Cardiac fibroblast (primary cell): ENCODE measurements around the gene APMAP.

ENCODE experiments used
- DNase-seq, 2 donors: peaks; one replicate each; pipeline versions ENCODE4 v3.0.0 to v3.0.0-alpha.2; 2010; ENCODE audit warnings: low read depth in 2 of 2
- H3K4me3 ChIP-seq, 2 donors: replicated peaks in 1 of 2; 1 replicate in 1 of 2; 2 replicates in 1 of 2; pipeline ENCODE4 v1.5.1; 2011; ENCODE audit warnings: low read depth in 2 of 2, low read length in 2 of 2, mild to moderate bottlenecking in 2 of 2, moderate library complexity in 1 of 2
- TF ChIP-seq, protein P1 (sequence below): IDR thresholded peaks from one replicate; pipeline ENCODE4 v1.5.1; 2011; ENCODE audit warnings: low read depth, mild to moderate bottlenecking, low read length, inconsistent platforms

Gene APMAP

DNA sequence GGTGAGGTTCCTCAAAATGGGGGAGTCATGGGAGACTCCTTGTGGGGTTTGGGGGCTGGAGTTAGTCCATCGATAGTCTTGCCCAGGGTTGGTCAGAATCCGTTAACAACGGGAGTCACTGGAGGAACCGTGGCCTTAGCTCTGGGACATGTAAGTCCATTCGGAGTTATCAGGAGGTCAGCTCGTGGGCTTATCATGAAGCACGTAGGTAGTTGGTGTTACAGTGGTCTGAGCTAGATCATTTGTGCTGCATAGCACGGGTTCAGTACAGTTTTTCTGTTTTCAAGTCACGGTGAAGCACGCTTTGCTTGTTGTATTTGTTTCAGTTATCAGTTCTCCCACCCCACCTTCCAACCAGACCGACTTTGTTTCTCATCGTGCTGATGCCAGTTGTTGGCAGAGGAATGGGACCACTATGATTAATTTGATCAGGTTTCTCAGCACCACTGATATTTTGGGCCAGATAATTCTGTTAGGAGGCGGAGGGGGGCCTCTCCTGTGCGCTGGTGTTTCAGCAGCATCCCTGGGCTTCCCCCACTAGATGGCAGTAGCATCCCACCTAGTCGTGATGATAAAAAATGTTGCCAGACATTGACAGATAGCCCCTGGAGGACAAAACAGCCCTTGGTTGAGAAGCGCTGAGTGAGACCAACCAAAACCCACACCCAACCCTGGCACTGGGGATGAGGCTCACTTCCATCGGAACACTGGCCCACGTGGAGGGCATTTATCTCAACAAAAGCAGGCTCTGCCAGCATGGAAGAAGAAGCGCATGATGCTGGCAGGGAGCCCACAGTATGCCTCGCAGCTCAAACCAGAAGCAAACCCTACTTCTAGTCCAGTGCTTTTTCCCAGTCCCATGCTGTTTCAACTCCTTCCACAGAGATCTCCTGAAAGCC is 2.2 kb upstream of the APMAP start:
- no peak overlapping the region for H3K4me3 ChIP-seq
- TF ChIP-seq, protein P1, sequence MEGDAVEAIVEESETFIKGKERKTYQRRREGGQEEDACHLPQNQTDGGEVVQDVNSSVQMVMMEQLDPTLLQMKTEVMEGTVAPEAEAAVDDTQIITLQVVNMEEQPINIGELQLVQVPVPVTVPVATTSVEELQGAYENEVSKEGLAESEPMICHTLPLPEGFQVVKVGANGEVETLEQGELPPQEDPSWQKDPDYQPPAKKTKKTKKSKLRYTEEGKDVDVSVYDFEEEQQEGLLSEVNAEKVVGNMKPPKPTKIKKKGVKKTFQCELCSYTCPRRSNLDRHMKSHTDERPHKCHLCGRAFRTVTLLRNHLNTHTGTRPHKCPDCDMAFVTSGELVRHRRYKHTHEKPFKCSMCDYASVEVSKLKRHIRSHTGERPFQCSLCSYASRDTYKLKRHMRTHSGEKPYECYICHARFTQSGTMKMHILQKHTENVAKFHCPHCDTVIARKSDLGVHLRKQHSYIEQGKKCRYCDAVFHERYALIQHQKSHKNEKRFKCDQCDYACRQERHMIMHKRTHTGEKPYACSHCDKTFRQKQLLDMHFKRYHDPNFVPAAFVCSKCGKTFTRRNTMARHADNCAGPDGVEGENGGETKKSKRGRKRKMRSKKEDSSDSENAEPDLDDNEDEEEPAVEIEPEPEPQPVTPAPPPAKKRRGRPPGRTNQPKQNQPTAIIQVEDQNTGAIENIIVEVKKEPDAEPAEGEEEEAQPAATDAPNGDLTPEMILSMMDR = peak; percentile 92
- DNase-seq = peak; percentile 82 to 84

DNA sequence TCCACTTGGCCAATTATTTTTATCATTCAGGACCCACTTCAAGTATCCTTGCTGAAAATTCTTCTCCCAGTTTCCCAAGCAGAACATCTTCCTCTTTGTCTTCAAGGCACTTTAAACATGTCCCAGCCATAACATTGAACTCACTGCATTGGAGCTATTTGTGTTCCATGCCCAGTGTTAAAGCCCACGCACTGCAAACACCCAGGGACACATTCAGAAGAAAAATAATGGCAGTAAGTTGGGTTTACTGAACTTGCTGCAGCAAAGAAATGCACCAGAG is 1.6 kb upstream of the APMAP start:
- TF ChIP-seq, protein P1 = no peak
- no peak overlapping the region for H3K4me3 ChIP-seq
- DNase-seq = no peak

DNA sequence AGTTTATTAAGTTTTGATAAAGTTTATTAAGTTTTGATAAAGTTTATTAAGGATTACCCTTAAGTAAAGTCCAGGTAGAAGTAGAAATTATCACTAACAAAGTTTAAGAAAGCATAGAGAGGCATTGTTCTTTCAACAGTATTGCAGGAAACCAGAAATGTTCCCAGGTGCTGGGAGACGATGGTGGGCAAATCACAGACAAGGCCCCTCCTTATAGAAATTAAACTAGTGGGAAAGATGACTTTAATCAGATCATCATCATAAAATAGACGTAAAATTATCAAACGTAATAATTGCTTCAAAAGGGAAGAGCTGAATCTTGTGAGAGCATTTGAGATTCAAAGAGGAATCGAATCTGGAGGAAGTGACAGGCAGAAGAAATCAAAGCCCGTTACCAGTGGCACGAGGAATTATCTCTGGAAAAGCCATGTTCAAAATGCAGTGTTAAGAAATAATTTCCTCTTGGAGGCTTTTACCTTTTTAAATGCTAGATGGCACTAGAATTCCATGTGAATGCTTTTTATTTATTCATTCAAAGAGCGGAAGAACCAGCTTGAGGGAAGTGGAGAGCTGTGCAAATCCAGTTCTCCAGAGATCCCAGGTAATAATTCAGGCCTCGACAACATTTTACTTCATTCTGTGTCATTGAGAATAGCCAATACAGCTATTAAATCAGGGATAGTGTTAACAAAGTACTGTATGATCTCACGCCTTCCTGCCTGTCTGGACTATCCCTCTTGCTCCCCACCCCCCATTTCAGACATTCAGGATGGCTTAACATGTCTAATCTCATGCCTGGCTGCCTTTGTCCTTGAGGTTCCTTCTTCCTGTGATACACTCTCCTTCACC is 1.0 kb upstream of the APMAP start:
- H3K4me3 ChIP-seq = no peak overlapping the region
- TF ChIP-seq, protein P1 = peak; percentile 24
- DNase-seq = peak; percentile 67 to 69

DNA sequence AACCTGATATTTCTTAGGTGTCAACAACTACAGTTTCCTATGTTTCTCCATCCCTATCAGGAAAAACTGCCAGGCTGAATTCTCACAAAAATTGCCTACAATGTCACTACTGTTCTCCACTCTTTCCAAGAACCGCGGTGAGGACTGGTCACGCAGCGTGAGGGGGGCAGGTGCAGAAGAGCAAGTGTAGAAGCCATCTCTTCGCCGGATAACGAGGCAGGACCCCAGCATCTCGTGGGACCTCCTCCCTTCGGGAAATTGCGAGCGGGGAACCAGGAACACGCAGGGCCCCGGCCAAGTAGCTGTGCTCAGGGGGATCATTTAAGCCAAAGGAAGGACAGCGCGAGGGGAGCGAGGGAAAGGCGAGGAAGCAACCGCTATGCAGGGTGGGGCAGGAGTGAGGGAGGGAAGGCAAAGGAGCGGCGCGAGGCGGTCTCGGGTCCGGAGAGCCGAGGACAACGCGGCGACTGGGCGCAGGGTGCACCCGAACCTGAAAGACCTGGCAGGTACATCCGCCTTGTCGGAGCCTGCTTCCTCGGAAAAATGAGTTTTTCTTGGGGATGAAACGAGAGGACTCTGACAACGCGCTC is 559 bp downstream of the APMAP start:
- peak overlapping the region; percentile 80 to 94 for H3K4me3 ChIP-seq
- TF ChIP-seq, protein P1 = no peak
- peak in 1 of 2 donors; percentile 7 for DNase-seq

DNA sequence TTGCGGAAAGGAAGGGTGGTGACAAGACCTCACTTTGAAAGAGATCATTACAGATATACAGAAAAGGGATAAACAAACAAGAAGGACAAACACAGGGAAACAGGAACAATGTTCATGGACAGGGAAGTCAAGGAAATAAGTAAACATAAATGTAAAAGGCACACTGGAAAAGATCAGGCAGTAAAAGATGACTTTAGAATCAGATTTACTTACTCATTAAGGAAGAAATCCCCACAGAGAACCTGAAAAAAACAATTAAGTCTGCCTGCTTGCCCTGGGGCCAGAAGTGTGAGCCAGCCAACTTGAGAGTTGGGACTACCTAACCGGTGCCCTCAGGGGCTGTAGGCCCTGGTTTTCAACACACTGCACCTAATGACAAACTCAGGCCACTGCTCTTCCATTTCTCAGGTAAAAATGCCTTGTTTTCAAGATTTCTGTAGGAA is 1.7 kb downstream of the APMAP start:
- no peak overlapping the region for H3K4me3 ChIP-seq
- no peak for DNase-seq
- TF ChIP-seq, protein P1 = no peak

DNA sequence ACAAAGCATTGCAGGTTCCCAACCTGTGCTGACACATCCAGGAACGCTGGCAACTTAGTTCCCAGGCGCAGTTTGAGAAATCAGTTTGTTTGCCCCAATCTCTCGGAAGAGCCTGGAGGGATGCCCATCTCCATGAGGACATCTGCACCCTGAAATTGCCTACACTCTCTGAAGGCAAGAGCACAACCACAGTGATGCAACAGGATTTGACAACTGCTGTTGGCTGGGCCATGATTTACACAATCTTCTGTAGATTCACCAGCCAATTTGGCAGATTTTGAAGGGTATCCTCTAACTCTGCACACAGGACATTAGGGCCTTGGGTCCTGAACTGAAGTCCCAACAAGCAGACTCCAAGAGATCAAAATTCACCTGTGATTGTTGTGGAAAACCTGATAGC is 3.4 kb downstream of the APMAP start:
- H3K4me3 ChIP-seq = no peak overlapping the region
- TF ChIP-seq, protein P1 = no peak
- no peak for DNase-seq
